K562 (cell line): ENCODE results near the gene SPAG7. TPM values are rescaled to one million over a fixed set of nuclear protein-coding genes. Genes with fewer than 3 reads are reported as not detected.

Source experiments
- ATAC-seq: fragments of 200-7000 bp; cut with Tn5 transposase; 3 replicates; pipeline ENCODE4 v1.9.1; 2020; ENCODE audit warnings: moderate library complexity
- BruUV-seq: library from RNA; stranded (reverse); fragments of 400-500 nt; replicated peaks from 2 replicates; lab custom pipeline; 2021; lab: Mats Ljungman, UMichigan
- CTCF ChIA-PET: fragments of 300-600 bp; formaldehyde crosslinking; extraction: SDS; loops from one replicate; lab custom pipeline; 2021; ENCODE audit warnings: low intra/inter-chr PET ratio; lab: Yijun Ruan, JAX
- POLR2A ChIA-PET: fragments of 300-600, 350-650 bp; sonication (Branson Sonifier 250); formaldehyde crosslinking; extraction: SDS; loops from one replicate; lab custom pipeline; 2021; ENCODE audit warnings: antibody characterized with exemption, inconsistent platforms; lab: Yijun Ruan, JAX
- DNase-seq, 4 experiments: peaks; one replicate each; pipeline versions ENCODE4 v3.0.0 to v3.0.0-alpha.2; 2011 to 2018; ENCODE audit warnings: low spot score in 3 of 4, mixed read lengths in 3 of 4; ENCODE audit errors: extremely low read depth in 1 of 4
- FAIRE-seq: peaks from 2 replicates; lab custom pipeline; 2011; peaks lifted over from hg19 to GRCh38; lab: Jason Lieb, UNC
- H2AFZ ChIP-seq: 2 replicates; pipeline ENCODE4 v1.6.0; 2011; ENCODE audit warnings: low read depth, low read length, control low read depth, inconsistent platforms
- H3K27ac ChIP-seq: fragments of 200-600 bp; 3 replicates; pipeline ENCODE4 v1.8.0; 2011; ENCODE audit warnings: low read depth, mild to moderate bottlenecking, control low read depth, inconsistent platforms, low read length, moderate library complexity, mixed read lengths; ENCODE audit errors: extremely low read depth
- H3K27me3 ChIP-seq, 2 experiments: fragments of 300-600 bp in 1 of 2; 2 replicates in 1 of 2; 3 replicates in 1 of 2; pipeline versions ENCODE4 v1.6.0 to v1.8.0; 2011; ENCODE audit warnings: inconsistent platforms in 2 of 2, low read length in 2 of 2, mild to moderate bottlenecking in 1 of 2, mixed read lengths in 1 of 2, moderate library complexity in 1 of 2; ENCODE audit not compliant: control insufficient read depth in 2 of 2, insufficient read depth in 2 of 2
- H3K36me3 ChIP-seq: fragments of 300-600 bp; 3 replicates; pipeline ENCODE4 v1.8.0; 2011; ENCODE audit warnings: mild to moderate bottlenecking, low read length, inconsistent platforms; ENCODE audit not compliant: control insufficient read depth, insufficient read depth
- H3K4me1 ChIP-seq, 2 experiments: fragments of 200-600 bp in 1 of 2; replicated peaks in 1 of 2; 2 replicates in 1 of 2; 3 replicates in 1 of 2; pipeline versions ENCODE4 v1.5.1 to v1.8.0; 2011; ENCODE audit warnings: inconsistent platforms in 2 of 2, low read length in 2 of 2, mild to moderate bottlenecking in 1 of 2, mixed read lengths in 1 of 2, moderate library complexity in 1 of 2; ENCODE audit not compliant: control insufficient read depth in 2 of 2, insufficient read depth in 2 of 2
- H3K4me2 ChIP-seq: 2 replicates; pipeline ENCODE4 v1.6.1; 2011; ENCODE audit warnings: low read length, control low read depth, inconsistent platforms, mixed read lengths; ENCODE audit not compliant: insufficient read depth
- H3K4me3 ChIP-seq: fragments of 200-600 bp; sonication (generic), shearing (Covaris generic); 2 replicates; pipeline ENCODE4 v1.5.1; 2016; ENCODE audit warnings: control low read depth, inconsistent platforms
- H3K79me2 ChIP-seq: fragments of 200-600 bp; 3 replicates; pipeline ENCODE4 v1.8.0; 2011; ENCODE audit warnings: low read length, inconsistent platforms; ENCODE audit not compliant: control insufficient read depth, insufficient read depth
- H3K9ac ChIP-seq, 2 experiments: 2 replicates each; pipeline versions ENCODE4 v1.6.0 to v1.6.1; 2011; ENCODE audit warnings: low read depth in 2 of 2, low read length in 2 of 2, control low read depth in 1 of 2, inconsistent platforms in 1 of 2, mild to moderate bottlenecking in 1 of 2, mixed read lengths in 1 of 2; ENCODE audit not compliant: insufficient read depth in 1 of 2
- H3K9me1 ChIP-seq: one replicate; pipeline ENCODE4 v1.6.0; 2011; ENCODE audit warnings: inconsistent platforms, mild to moderate bottlenecking, low read length, moderate library complexity; ENCODE audit not compliant: control insufficient read depth, insufficient read depth
- H3K9me3 ChIP-seq: replicated peaks from 2 replicates; pipeline ENCODE4 v1.5.1; 2011; ENCODE audit warnings: low read depth, low read length, inconsistent platforms; ENCODE audit not compliant: control insufficient read depth, insufficient read depth
- H4K20me1 ChIP-seq: replicated peaks from 2 replicates; pipeline ENCODE4 v1.6.1; 2011; ENCODE audit warnings: low read length, inconsistent platforms, mixed read lengths; ENCODE audit not compliant: control insufficient read depth, insufficient read depth
- EWSR1 ChIP-seq: fragments of 450-650 bp; IDR thresholded peaks from 2 replicates; pipeline ENCODE4 v1.6.1; 2018; ENCODE audit warnings: borderline replicate concordance, mild to moderate bottlenecking, low read depth, moderate library complexity; ENCODE audit not compliant: partially characterized antibody
- POU5F1 ChIP-seq: fragments of 150-350 bp; IDR thresholded peaks from 2 replicates; pipeline ENCODE4 v1.6.1; 2014; ENCODE audit warnings: borderline replicate concordance, low read length, low read depth, mild to moderate bottlenecking; ENCODE audit not compliant: partially characterized antibody
- RBBP5 ChIP-seq: fragments of 200-600 bp; sonication (generic); IDR thresholded peaks from 2 replicates; pipeline ENCODE4 v1.6.1; 2012; ENCODE audit warnings: borderline replicate concordance, mild to moderate bottlenecking, low read length, control low read depth, inconsistent platforms; ENCODE audit not compliant: insufficient read depth, poor library complexity, severe bottlenecking
- RCOR1 ChIP-seq, 2 experiments: IDR thresholded peaks; 2 replicates each; pipeline ENCODE4 v1.6.1; 2012; ENCODE audit warnings: low read depth in 2 of 2, low read length in 2 of 2, borderline replicate concordance in 1 of 2, improper control_type of control experiment in 1 of 2
- SMARCA4 ChIP-seq: fragments of 450-650 bp; IDR thresholded peaks from 2 replicates; pipeline ENCODE4 v1.6.1; 2016
- TARDBP ChIP-seq: fragments of 450-650 bp; IDR thresholded peaks from 2 replicates; pipeline ENCODE4 v1.6.1; 2016
- TOE1 ChIP-seq, 2 experiments: fragments of 450-650 bp in 1 of 2; sonication (generic) in 1 of 2; formaldehyde crosslinking in 1 of 2; IDR thresholded peaks; 2 replicates each; pipeline versions ENCODE4 v1.7.1 to v1.8.0; 2016 to 2022; ENCODE audit warnings: borderline replicate concordance in 2 of 2, mild to moderate bottlenecking in 2 of 2, antibody characterized with exemption in 1 of 2, inconsistent platforms in 1 of 2, low read depth in 1 of 2, missing genetic modification reagents in 1 of 2, moderate library complexity in 1 of 2
- ZNF583 ChIP-seq: fragments of 250-450 bp; sonication (Bioruptor Pico); IDR thresholded peaks from 2 replicates; pipeline ENCODE4 v1.4.0; 2020
- WGBS: fragments of 100-300 bp; shearing (Covaris generic); methylation state at CpG from one replicate; pipeline ENCODE4 v1.1.6; 2016; ENCODE audit warnings: low coverage, mixed read lengths; ENCODE audit not compliant: insufficient coverage; ENCODE audit errors: missing lambda C conversion rate; 5-methylcytosine and 5-hydroxymethylcytosine counted together
- in situ Hi-C: fragments of 300-500 bp; cut with MboI; formaldehyde crosslinking; loops from 4 replicates; pipeline ENCODE4 v1.15.0; 2018; ENCODE audit warnings: inconsistent platforms, mixed read lengths
- intact Hi-C: fragments of 100-400 bp; cut with micrococcal nuclease; formaldehyde crosslinking; loops from 2 replicates; pipeline ENCODE4 v1.14.2; 2022
- polyA plus RNA-seq, 8 experiments: library from polyadenylated mRNA; depleted of rRNA in 4 of 8; stranded (reverse) in 5 of 8; unstranded in 3 of 8; fragments of >200 nt; fragmentation: Nextera tagmentation in 2 of 8; fragmentation: Illumina TruSeq in 1 of 8; extraction: Ambion mirVana in 2 of 8; extraction: Trizol in 1 of 8; gene quantifications; 2 replicates each; pipeline versions ENCODE4 v1.2.1 to v1.2.3, GENCODE V29; 2011 to 2014; ENCODE audit warnings: inconsistent platforms in 1 of 8, missing spikeins in 1 of 8
- total RNA-seq, 7 experiments: library from RNA; depleted of rRNA in 6 of 7; stranded (reverse); fragments of >200 nt in 6 of 7; fragmentation: Illumina TruSeq in 2 of 7; extraction: Trizol in 2 of 7; gene quantifications; 2 replicates each; pipeline versions ENCODE4 v1.2.1 to v1.2.3, GENCODE V29; 2011 to 2021; ENCODE audit warnings: low replicate concordance in 1 of 7
- TF ChIP-seq, protein P1 (sequence below): sonication (generic); formaldehyde crosslinking; IDR thresholded peaks from 2 replicates; pipeline ENCODE4 v1.4.0; 2020; ENCODE audit warnings: mild to moderate bottlenecking, missing genetic modification reagents
- TF ChIP-seq, protein P2 (sequence below): fragments of 450-650 bp; IDR thresholded peaks from 2 replicates; pipeline ENCODE4 v1.6.1; 2018; ENCODE audit not compliant: partially characterized antibody
- TF ChIP-seq, protein P3 (sequence below), 3 experiments: fragments of 200-800 bp in 1 of 3; sonication (Bioruptor generic) in 1 of 3; sonication (generic) in 1 of 3; formaldehyde crosslinking in 1 of 3; IDR thresholded peaks; 2 replicates each; pipeline versions ENCODE4 v1.6.1 to v1.8.0; 2016 to 2022; ENCODE audit warnings: mild to moderate bottlenecking in 2 of 3, missing compliant biosample characterization in 2 of 3, missing genetic modification characterization in 2 of 3, missing genetic modification reagents in 1 of 3

Gene SPAG7
- total and polyA plus RNA-seq, 9 of the 15 experiments (the other 6 are each of a cell fraction or from before 2014, with no cell fraction given): 5.6 to 53.5 (median 36.3) TPM

DNA sequence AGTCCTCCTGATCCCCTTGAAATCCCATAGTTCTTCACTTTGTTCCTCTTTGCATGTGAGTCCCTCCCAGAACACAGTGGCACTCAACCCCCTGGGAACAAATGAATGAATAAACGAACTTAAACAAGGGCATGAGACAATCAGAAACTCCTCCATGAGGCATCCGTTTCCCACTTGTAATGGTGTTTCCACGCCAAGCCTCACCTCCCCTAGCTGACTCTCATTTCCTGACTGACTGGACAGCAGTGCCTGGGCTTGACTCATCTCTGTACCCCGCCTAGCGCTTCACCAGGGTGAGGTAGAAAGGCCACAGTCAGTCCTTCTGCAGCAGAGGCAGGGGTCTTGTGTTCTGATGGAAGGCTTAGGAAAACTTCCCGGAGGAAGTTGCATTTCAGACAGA lies 44.3 kb upstream of the SPAG7 start (continued):
- TF ChIP-seq EWSR1 (no peak), ZNF583 (CRISPR knock-in tag) (no peak), RCOR1 (IDR thresholded peaks at IDR 0.05; ENCODE audit: borderline replicate concordance in 1 of 2, low read depth in 2 of 2, low read length in 2 of 2) (no peak), TARDBP (no peak), POU5F1 (no peak), SMARCA4 (no peak)
- TF ChIP-seq, protein P1, sequence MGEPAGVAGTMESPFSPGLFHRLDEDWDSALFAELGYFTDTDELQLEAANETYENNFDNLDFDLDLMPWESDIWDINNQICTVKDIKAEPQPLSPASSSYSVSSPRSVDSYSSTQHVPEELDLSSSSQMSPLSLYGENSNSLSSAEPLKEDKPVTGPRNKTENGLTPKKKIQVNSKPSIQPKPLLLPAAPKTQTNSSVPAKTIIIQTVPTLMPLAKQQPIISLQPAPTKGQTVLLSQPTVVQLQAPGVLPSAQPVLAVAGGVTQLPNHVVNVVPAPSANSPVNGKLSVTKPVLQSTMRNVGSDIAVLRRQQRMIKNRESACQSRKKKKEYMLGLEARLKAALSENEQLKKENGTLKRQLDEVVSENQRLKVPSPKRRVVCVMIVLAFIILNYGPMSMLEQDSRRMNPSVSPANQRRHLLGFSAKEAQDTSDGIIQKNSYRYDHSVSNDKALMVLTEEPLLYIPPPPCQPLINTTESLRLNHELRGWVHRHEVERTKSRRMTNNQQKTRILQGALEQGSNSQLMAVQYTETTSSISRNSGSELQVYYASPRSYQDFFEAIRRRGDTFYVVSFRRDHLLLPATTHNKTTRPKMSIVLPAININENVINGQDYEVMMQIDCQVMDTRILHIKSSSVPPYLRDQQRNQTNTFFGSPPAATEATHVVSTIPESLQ: no peak

DNA sequence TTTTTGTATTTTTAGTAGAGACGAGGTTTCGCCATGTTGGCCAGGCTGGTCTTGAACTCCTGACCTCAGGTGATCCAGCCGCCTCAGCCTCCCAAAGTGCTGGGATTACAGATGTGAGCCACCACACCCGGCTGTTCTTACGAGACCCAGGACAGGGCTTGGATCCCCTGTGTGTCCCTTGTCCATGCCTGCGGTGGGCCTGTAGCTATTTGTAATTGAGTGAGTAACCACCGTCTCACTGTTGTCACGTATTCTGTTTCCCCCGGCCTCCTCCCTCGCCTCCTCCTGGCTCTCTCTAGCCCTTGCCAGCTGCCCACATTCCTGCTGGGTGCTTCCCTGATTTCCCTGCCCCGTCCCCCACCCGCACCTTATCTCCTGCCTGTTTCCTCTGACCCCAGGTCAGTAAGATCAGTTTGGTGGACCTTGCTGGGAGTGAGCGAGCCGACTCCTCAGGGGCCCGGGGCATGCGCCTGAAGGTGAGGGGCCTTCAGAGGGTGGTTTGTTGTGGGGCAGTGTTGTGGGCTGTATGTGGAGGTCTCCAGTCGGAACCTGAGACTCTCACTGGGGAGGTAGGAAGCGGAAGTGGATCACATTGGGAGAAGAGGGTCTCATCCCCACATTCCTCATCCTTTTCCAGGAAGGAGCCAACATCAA lies 35.7 kb upstream of the SPAG7 start:
- in situ Hi-C loops (no loop called here), intact Hi-C loops (no loop called here)
- Histone ChIP-seq H3K27ac (no peak overlapping the region), H3K27me3 (no peaks in the 10 kb centered on the region), H4K20me1 (no peaks in the 10 kb centered on the region), H3K36me3 (peaks cover 67% of the 10 kb centered on the region), H3K9ac (no peak overlapping the region), H3K4me1 (peaks cover 7 to 20% of the 10 kb centered on the region in 2 experiments; a peak in 3 of 5 replicates), H3K9me1 (no peaks in the 10 kb centered on the region), H3K4me2 (no peak overlapping the region), H2AFZ (no peak overlapping the region), H3K79me2 (peaks cover 11% of the 10 kb centered on the region), H3K9me3 (no peaks in the 10 kb centered on the region), H3K4me3 (no peak overlapping the region)
- CTCF ChIA-PET: no interaction called here
- BruUV-seq: no TSS peak
- ATAC-seq: no peak
- no peak for DNase-seq
- POLR2A ChIA-PET: interaction anchor here (0.6 to 1.5 kb wide), 2 partner anchors 12 to 37 kb away, joined by 4 read pairs; no protein-coding TSS in a partner anchor
- no peak for FAIRE-seq
- 94% methylated on average over 4 of the region's 18 CpGs for WGBS
- TF ChIP-seq TOE1 (IDR thresholded peaks at IDR 0.05; ENCODE audit: borderline replicate concordance) (no peak), TOE1 (CRISPR knock-in tag; IDR thresholded peaks at IDR 0.05; ENCODE audit: borderline replicate concordance, low read depth) (no peak), RBBP5 (no peak)
- TF ChIP-seq, protein P2, sequence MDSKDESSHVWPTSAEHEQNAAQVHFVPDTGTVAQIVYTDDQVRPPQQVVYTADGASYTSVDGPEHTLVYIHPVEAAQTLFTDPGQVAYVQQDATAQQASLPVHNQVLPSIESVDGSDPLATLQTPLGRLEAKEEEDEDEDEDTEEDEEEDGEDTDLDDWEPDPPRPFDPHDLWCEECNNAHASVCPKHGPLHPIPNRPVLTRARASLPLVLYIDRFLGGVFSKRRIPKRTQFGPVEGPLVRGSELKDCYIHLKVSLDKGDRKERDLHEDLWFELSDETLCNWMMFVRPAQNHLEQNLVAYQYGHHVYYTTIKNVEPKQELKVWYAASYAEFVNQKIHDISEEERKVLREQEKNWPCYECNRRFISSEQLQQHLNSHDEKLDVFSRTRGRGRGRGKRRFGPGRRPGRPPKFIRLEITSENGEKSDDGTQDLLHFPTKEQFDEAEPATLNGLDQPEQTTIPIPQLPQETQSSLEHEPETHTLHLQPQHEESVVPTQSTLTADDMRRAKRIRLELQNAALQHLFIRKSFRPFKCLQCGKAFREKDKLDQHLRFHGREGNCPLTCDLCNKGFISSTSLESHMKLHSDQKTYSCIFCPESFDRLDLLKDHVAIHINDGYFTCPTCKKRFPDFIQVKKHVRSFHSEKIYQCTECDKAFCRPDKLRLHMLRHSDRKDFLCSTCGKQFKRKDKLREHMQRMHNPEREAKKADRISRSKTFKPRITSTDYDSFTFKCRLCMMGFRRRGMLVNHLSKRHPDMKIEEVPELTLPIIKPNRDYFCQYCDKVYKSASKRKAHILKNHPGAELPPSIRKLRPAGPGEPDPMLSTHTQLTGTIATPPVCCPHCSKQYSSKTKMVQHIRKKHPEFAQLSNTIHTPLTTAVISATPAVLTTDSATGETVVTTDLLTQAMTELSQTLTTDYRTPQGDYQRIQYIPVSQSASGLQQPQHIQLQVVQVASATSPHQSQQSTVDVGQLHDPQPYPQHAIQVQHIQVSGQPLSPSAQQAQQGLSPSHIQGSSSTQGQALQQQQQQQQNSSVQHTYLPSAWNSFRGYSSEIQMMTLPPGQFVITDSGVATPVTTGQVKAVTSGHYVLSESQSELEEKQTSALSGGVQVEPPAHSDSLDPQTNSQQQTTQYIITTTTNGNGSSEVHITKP: no peak
- TF ChIP-seq, protein P3, sequence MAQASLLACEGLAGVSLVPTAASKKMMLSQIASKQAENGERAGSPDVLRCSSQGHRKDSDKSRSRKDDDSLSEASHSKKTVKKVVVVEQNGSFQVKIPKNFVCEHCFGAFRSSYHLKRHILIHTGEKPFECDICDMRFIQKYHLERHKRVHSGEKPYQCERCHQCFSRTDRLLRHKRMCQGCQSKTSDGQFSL (CRISPR knock-in tag; IDR thresholded peaks at IDR 0.05): no peak
- TF ChIP-seq, protein P3 (tag; IDR thresholded peaks at IDR 0.05): no peak
